HT1080 (cell line): ENCODE measurements around the gene COG5. TPM values are rescaled to one million over a fixed set of nuclear protein-coding genes. Genes with fewer than 3 reads are reported as not detected.
"Not testable (repeated sequence)": the region's sequence is repeated elsewhere in the genome, so short reads cannot be mapped to it uniquely, and the experiment has no call there.

Source experiments
- DNase-seq: peaks from one replicate; pipeline ENCODE4 v3.0.0-alpha.2; 2015; ENCODE audit warnings: low read depth
- total RNA-seq: library from RNA; depleted of rRNA; stranded (reverse); fragments of >200 nt; shearing (Covaris generic); gene quantifications from 2 replicates; pipeline ENCODE4 v1.2.3, GENCODE V29; 2014

COG5 gene
- total RNA-seq, 1 experiment from 2014 or later = 28.2 TPM

DNA sequence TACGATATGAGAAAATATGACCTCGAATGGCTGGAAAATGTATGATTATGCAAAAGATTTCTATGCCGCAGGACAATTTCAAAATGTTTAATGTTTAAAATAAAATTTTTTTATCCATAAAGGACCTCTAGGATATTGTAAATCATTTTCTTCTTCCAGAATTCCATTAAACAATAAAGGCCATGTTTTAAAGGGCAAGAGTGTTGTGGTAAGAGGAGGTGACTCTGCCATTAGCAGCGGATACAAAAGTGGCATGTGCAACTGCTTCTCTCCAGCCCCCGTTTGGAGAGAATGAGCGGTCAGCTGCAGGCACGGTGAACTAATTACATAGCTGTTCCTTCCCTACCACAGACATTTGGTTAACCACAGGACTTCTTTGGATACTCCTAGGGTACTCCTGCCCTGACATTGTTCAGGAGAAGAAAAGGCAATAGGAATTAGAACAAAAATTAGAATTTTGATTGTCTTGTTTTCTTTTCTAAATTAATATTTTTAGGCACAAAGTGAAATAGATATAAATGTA is 331.1 kb downstream of the COG5 start:
- DNase-seq = peak; percentile 36

- DNase-seq = peak; percentile 36
Observed at GRCh38 chr7:107230334-107230733, 333.4 kb downstream of the COG5 start.

GRCh38 chr7:107228291-107228690 is 335.4 kb downstream of the COG5 start:
- no peak for DNase-seq

GRCh38 chr7:107224374-107225223 is 339.1 kb downstream of the COG5 start:
- no peak for DNase-seq

GRCh38 chr7:107220806-107221205 is 342.9 kb downstream of the COG5 start:
- DNase-seq = not testable (repeated sequence)

GRCh38 chr7:107220356-107220755 is 343.4 kb downstream of the COG5 start:
- no peak for DNase-seq

DNA sequence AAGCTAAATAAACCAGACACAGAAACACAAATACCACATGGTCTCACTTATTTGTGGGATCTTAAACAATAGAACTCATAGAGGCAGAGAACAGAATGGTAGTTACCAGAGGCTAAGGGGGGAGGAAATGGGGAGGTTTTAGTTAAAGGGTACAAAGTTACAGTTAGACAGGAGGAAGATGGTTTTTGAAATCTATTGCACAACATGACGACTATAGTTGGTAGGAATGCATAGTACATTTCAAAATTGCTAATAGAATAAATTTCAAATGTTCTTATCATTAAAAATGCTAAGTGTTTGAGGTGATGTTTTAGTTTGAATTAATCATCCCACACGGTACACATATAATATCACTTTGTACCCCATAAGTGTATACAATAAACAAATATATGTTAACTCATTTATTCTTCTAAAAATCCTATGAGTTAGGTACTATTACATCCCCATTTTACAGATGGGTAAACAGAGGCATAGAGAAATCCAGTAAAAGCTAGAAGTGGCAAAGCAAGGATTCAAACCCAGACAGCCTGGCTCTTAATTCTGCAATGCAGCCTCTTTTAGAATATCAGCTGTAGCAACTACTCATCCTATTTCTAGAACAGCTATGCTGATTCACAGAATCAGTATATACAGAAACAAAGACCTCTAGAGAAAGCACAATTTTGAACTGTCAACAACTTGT is 344.0 kb downstream of the COG5 start:
- no peak for DNase-seq

DNA sequence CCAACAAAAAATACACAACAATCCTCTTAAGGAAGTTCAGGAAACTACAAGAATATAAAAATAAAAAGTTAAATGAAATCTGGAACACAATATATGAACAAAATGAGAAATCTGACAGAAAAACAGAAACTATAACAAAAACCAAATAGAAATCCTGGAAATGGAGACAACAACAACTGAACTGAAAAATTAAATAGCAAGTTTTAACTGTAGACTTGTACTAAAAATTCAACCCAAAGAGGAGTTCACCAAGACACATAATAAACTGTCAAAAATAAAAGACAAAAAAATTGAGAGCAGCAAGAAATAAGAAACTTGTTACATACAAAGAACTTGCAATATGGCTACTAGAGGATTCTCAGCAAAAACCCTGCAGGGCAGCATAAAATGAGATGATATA is 349.8 kb downstream of the COG5 start:
- DNase-seq = no peak

DNA sequence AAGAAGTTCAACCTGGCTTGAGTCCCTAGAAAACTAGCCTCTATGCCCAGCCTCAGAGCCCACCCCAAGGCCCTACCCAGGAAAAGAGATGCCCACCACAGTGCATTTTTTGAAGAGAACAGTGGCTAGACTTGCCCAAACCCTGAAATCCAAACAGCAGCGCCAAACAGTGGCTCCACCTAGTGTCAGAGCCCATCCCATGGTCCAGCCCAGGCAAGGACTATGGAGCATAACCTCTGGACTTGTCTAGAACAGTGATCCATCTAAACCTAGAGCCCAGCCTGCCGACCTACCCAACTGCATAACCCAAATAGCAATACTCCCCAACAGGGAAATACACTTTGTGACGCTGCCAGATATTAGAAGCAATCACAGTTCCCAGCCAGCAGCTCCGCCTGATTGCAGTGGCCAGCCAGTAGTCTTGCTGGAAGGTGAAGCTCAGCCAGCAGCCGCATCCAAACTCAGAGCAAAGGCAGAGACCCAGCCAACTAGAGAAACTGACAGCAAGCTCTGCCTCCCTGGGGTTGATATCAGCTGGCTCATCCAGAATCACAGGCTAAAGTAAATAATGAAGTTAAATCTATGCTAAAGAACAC is 350.4 kb downstream of the COG5 start:
- DNase-seq = no peak

DNA sequence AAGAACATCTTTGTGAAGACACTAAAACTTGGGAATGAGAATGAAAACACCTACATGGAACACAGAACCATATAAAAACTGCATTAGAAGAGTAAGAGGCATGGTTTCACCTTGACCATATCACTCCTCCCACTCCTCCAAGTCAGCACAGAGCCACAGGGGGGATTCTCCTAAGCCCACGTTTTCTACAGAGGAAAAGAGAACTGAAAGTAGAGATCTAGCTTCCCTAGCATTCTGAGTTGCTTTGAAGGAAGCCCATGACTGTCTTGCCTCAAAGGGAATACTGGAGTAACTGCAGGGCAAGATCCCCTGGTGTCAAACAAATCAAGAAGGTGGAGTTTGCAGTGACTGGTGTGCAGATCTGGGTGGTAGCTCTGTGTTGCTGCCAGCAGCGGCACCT is 351.0 kb downstream of the COG5 start:
- DNase-seq = no peak

DNA sequence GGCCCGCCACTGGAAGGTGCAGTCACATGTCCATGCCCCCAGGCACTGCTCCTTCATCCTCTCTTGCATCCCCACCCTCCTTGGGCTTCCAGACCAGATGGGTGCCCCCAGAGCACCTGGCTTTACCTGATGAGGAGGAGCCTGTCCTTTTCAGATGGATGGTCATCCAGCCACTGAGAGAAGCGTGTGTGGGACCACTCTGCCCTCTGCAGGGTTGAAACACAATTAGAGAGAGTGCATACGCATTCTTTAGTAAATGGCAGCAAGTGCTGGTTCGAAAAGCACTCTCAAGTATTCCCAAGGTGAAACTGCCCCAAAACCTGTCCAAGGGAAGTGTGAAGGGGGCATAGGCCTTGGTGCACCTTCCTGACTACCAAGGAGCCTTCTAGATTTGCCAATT is 353.3 kb downstream of the COG5 start:
- no peak for DNase-seq

DNA sequence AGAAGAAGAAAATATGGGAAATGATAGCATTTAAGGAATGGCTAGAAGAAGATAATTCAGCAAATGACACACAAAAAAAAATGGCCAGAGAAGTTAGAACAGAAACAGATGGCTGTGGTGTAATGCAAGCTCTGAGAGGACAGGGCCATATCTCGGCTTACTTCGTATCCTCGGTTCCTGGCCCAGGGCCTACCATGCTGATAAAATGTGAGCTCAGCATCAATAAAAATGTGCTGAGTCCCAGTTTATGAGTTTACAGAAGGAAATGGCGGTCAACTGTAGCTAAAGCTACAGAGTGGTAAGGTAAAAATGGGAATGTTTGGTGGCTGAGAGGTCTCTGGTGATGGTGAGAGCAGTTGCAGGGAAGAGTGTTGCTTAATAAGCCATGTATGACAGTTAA is 354.2 kb downstream of the COG5 start:
- no peak for DNase-seq

GRCh38 chr7:107208563-107208962 is 355.2 kb downstream of the COG5 start:
- no peak for DNase-seq

GRCh38 chr7:107208024-107208521 is 355.6 kb downstream of the COG5 start:
- no peak for DNase-seq

- no peak for DNase-seq
Observed at GRCh38 chr7:107207459-107207858, 356.3 kb downstream of the COG5 start.

DNA sequence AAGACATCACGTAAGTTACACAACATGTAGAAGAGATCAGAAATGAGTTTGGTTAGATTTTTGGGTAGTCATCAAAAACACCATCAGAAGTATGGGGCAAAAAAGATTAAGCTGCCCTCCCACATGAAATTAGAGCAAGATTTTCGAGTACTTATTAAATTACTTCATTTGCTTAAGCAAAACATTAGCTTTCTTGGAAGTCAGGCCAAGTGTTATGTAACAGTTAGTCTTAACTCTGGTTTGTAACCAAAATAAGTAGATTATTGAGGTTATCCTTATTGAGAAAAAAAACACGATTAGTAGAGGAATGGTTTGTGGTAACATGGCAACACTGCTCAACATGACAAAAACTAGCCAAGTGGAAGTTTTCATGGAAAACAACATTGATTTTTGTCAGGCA is 357.0 kb downstream of the COG5 start:
- no peak for DNase-seq

GRCh38 chr7:107206136-107206535 is 357.6 kb downstream of the COG5 start:
- DNase-seq = no peak

GRCh38 chr7:107203607-107204006 is 360.1 kb downstream of the COG5 start:
- DNase-seq = no peak

GRCh38 chr7:107201795-107202450 is 361.8 kb downstream of the COG5 start:
- peak; percentile 27 for DNase-seq

- DNase-seq = no peak
Observed at GRCh38 chr7:107196834-107197610, 366.7 kb downstream of the COG5 start.

GRCh38 chr7:107194052-107194451 is 369.7 kb downstream of the COG5 start:
- DNase-seq = no peak
